Astrocyte of the hippocampus (primary cell): ENCODE data around the gene CENPT.
A peak's percentile ranks its signal among the peaks of the same experiment; 100 is the strongest.

Experiments used
- DNase-seq: peaks from one replicate; pipeline ENCODE4 v3.0.0; 2011; ENCODE audit warnings: low read depth, low spot score

The CENPT gene

GRCh38 chr16:67807148-67807682 is 40.3 kb downstream of the CENPT start:
- no peak for DNase-seq

GRCh38 chr16:67806428-67807147 is 40.9 kb downstream of the CENPT start, which contains the start of the genes RANBP10 and TSNAXIP1:
RANBP10 (minus strand) TSS chr16:67806560; CDS start chr16:67806536, 24 bp downstream.
TSNAXIP1 (plus strand) TSS chr16:67806889; CDS start chr16:67807150, 261 bp downstream.
- DNase-seq, result peak; percentile 100

GRCh38 chr16:67805718-67806427 is 41.6 kb downstream of the CENPT start:
- no peak for DNase-seq

GRCh38 chr16:67804853-67805542 is 42.5 kb downstream of the CENPT start:
- no peak for DNase-seq

- no peak for DNase-seq
These were observed 43.6 kb downstream of the CENPT start for GRCh38 chr16:67803894-67804293.

GRCh38 chr16:67801883-67802282 is 45.6 kb downstream of the CENPT start:
- no peak for DNase-seq

GRCh38 chr16:67801241-67801640 is 46.3 kb downstream of the CENPT start:
- DNase-seq, result no peak

GRCh38 chr16:67800338-67800926 is 47.1 kb downstream of the CENPT start:
- DNase-seq, result no peak

GRCh38 chr16:67796099-67796718 is 51.3 kb downstream of the CENPT start:
- no peak for DNase-seq

- DNase-seq, result no peak
These were observed 57.4 kb downstream of the CENPT start for GRCh38 chr16:67790071-67790470.

- peak; percentile 13 for DNase-seq
These were observed 61.0 kb downstream of the CENPT start for GRCh38 chr16:67786491-67786890.

GRCh38 chr16:67783353-67783725 is 64.2 kb downstream of the CENPT start:
- no peak for DNase-seq

- DNase-seq, result no peak
These were observed 64.7 kb downstream of the CENPT start for GRCh38 chr16:67782567-67783352.

GRCh38 chr16:67781565-67781921 is 66.0 kb downstream of the CENPT start:
- peak; percentile 13 for DNase-seq

GRCh38 chr16:67780847-67781564 is 66.5 kb downstream of the CENPT start:
- no peak for DNase-seq

GRCh38 chr16:67779256-67780014 is 68.1 kb downstream of the CENPT start:
- DNase-seq, result no peak
